Airway epithelial cell (primary cell): ENCODE measurements around the gene CAMK2G. TPM values are rescaled to one million over a fixed set of nuclear protein-coding genes. Genes with fewer than 3 reads are reported as not detected.

Experiments used
- total RNA-seq: library from RNA; depleted of rRNA; stranded (reverse); fragments of >200 nt; gene quantifications from 2 replicates; pipeline ENCODE4 v1.2.3, GENCODE V29; 2015

The CAMK2G gene
- total RNA-seq: 16.4 and 25.2 TPM in 2 replicates

GRCh38 chr10:73874267-73875138, at the start of gene CAMK2G:
Gene CAMK2G (minus strand): TSS chr10:73874555. CDS start chr10:73874461, 94 bp downstream.

GRCh38 chr10:73910764-73911552, 36.6 kb upstream of the CAMK2G start, which contains the start of gene PLAU:
Gene PLAU (plus strand): TSS chr10:73911132. CDS start chr10:73911556, 424 bp downstream.

GRCh38 chr10:73785211-73785720, 89.1 kb downstream of the CAMK2G start, which contains the start of gene ZSWIM8:
Gene ZSWIM8 (plus strand): TSS chr10:73785606. CDS start chr10:73785879, 273 bp downstream.

GRCh38 chr10:73781879-73782748, 92.2 kb downstream of the CAMK2G start, which contains the start of gene CHCHD1:
Gene CHCHD1 (plus strand): TSS chr10:73782048. CDS start chr10:73782076, 28 bp downstream.

Other genes starting within 250 kb of the CAMK2G start
- not detected in 2 replicates for gene MYOZ1, start 233.1 kb downstream of the CAMK2G start, total RNA-seq
- 0.07 and 0.09 TPM in 2 replicates for gene SYNPO2L, start 218.5 kb downstream of the CAMK2G start, total RNA-seq
- 0.60 and 1.5 TPM in 2 replicates for gene AGAP5, start 176.4 kb downstream of the CAMK2G start, total RNA-seq
- gene SEC24C, start 130.2 kb downstream of the CAMK2G start, total RNA-seq: 48.7 and 69.4 TPM in 2 replicates
- 55.2 and 64.0 TPM in 2 replicates for gene CHCHD1, start 92.5 kb downstream of the CAMK2G start, total RNA-seq
- 41.3 and 41.6 TPM in 2 replicates for gene ZSWIM8, start 88.9 kb downstream of the CAMK2G start, total RNA-seq
- gene NDST2, start 63.0 kb downstream of the CAMK2G start, total RNA-seq: 17.6 and 28.2 TPM in 2 replicates
- gene PLAU, start 36.6 kb upstream of the CAMK2G start, total RNA-seq: 167 and 177 TPM in 2 replicates
- gene VCL, start 123.6 kb upstream of the CAMK2G start, total RNA-seq: 77.5 and 96.2 TPM in 2 replicates